Adrenal gland (tissue), 12 donors: ENCODE results near the gene DCDC2B. TPM values are rescaled to one million over a fixed set of nuclear protein-coding genes. Genes with fewer than 3 reads are reported as not detected.
A peak's percentile ranks its signal among the peaks of the same experiment; 100 is the strongest.

Source experiments
- DNase-seq, 7 donors: peaks; one replicate each; pipeline ENCODE4 v3.0.0-alpha.2; 2019 to 2020
- H3K27ac ChIP-seq, 5 donors: fragments of 200-600 bp; sonication (generic) in 4 of 5; 1 replicate in 3 of 5; 2 replicates in 2 of 5; pipeline versions ENCODE4 v1.5.1 to v1.8.0; 2016 to 2020; ENCODE audit warnings: mild to moderate bottlenecking in 1 of 5
- H3K27me3 ChIP-seq: fragments of 200-600 bp; 2 replicates; pipeline ENCODE4 v1.8.0; 2021
- H3K36me3 ChIP-seq, 2 donors: fragments of 200-600 bp; replicated peaks in 1 of 2; 1 replicate in 1 of 2; 2 replicates in 1 of 2; pipeline versions ENCODE4 v1.5.1 to v1.8.0; 2018 to 2022
- H3K4me1 ChIP-seq, 2 donors: fragments of 200-600 bp; replicated peaks in 1 of 2; 1 replicate in 1 of 2; 2 replicates in 1 of 2; pipeline versions ENCODE4 v1.5.1 to v1.8.0; 2018 to 2021
- H3K4me3 ChIP-seq, 4 donors: fragments of 200-600 bp; sonication (generic) in 3 of 4; one replicate each; pipeline ENCODE4 v1.5.1; 2016 to 2018
- H3K9me3 ChIP-seq, 3 donors: fragments of 200-600 bp; sonication (generic) in 1 of 3; replicated peaks in 1 of 3; 1 replicate in 2 of 3; 2 replicates in 1 of 3; pipeline versions ENCODE4 v1.5.1 to v1.8.0; 2016 to 2021
- CTCF ChIP-seq, 6 experiments: fragments of 450-650 bp in 4 of 6; fragments of 200-600 bp in 2 of 6; sonication (generic) in 1 of 6; IDR thresholded peaks; 1 replicate in 5 of 6; 2 replicates in 1 of 6; pipeline versions ENCODE4 v1.5.1 to v1.8.0; 2016 to 2021; ENCODE audit warnings: antibody characterized with exemption in 6 of 6, mild to moderate bottlenecking in 2 of 6, moderate library complexity in 1 of 6
- POLR2A ChIP-seq, 2 donors: fragments of 450-650 bp; IDR thresholded peaks; one replicate each; pipeline ENCODE4 v1.6.1; 2017; ENCODE audit warnings: antibody characterized with exemption in 2 of 2, mild to moderate bottlenecking in 2 of 2, moderate library complexity in 1 of 2
- WGBS, 4 donors: extraction: QIAGEN DNeasy Blood & Tissue Kit in 2 of 4; methylation state at CpG; one replicate each; pipeline versions ENCODE4 v1.1.5 to v1.1.7; 2013 to 2017; 5-methylcytosine and 5-hydroxymethylcytosine counted together
- intact Hi-C, 2 donors: fragments of 100-400 bp; cut with DNase I; formaldehyde crosslinking; loops; one replicate each; pipeline versions ENCODE4 v1.14.1 to v1.15.0; 2022 to 2023
- polyA plus RNA-seq, 3 donors: library from polyadenylated mRNA; stranded (reverse); fragments of 200-250 nt in 2 of 3; fragments of 350-450 nt in 1 of 3; fragmentation: Illumina TruSeq in 1 of 3; extraction: RNeasy Lipid Tissue Mini Kit (QIAGEN cat#74804) in 1 of 3; gene quantifications; one replicate each; pipeline ENCODE4 v1.2.3, GENCODE V29; 2013 to 2014
- total RNA-seq, 9 donors: library from RNA; depleted of rRNA in 4 of 9; stranded (reverse); fragments of >200 nt in 4 of 9; fragments of 120-200 nt in 1 of 9; fragmentation: NEBNext Ultra II Directional in 1 of 9; extraction: Animal tissue kit (Norgen Biotek cat#: 25700) in 1 of 9; gene quantifications; one replicate each; pipeline versions ENCODE4 v1.1.0 to v1.2.4, GENCODE V29; 2013 to 2023
- donor health status: healthy with polysubstance abuse.
- donor health status: Bipolar disorder and iron deficiency.
- donor health status: DM: yes; HTN: yes; CAD: no.
- donor health status: DM: no; HTN: no; CAD: no.
- donor health status: DM: no; HTN: no; CAD: no.
- donor health status: DM: yes; HTN: yes; CAD: no.

Gene DCDC2B
- total and polyA plus RNA-seq, 12 donors, result not detected

GRCh38 chr1:32205401-32206370, 3.2 kb upstream of the DCDC2B start, which contains the start of gene IQCC:
Gene IQCC (plus strand): TSS chr1:32205671. CDS start chr1:32205682, 11 bp downstream.
- Histone ChIP-seq H3K36me3 (no peaks in the 10 kb centered on the region), H3K27ac (peak within 1 kb of the TSS in 3 of 5 donors; percentile 26 to 47 (median 43)), H3K4me1 (peaks cover 20 to 25% of the 10 kb centered on the region in 2 donors), H3K9me3 (no peaks in the 10 kb centered on the region), H3K4me3 (peak within 1 kb of the TSS in 3 of 4 donors; percentile 16 to 73 (median 61)), H3K27me3 (no peaks in the 10 kb centered on the region)
- peak; percentile 77 to 94 (median 88) for DNase-seq
- TF ChIP-seq CTCF (IDR thresholded peaks at IDR 0.05) (no peak), POLR2A (IDR thresholded peaks at IDR 0.05) (peak; percentile 46 to 70)
- intact Hi-C loops, result no loop called here
- 0 to 3% (median 1%) methylated on average over 1 to 77 of the region's 77 CpGs for WGBS, 4 donors

GRCh38 chr1:32208469-32208868, 420 bp upstream of the DCDC2B start:
- no peaks in the 10 kb centered on the region for H3K36me3 ChIP-seq
- no peaks in the 10 kb centered on the region for H3K27me3 ChIP-seq
- peaks cover 8 to 13% of the 10 kb centered on the region in 2 donors for H3K4me1 ChIP-seq
- peak overlapping the region in 1 of 5 donors; percentile 26 for H3K27ac ChIP-seq
- no peak for TF ChIP-seq POLR2A (IDR thresholded peaks at IDR 0.05)
- no peak for TF ChIP-seq CTCF (IDR thresholded peaks at IDR 0.05)
- peak in 2 of 7 donors; percentile 35 to 41 for DNase-seq
- no peak overlapping the region for H3K4me3 ChIP-seq
- WGBS, 4 donors, result 73 to 81% (median 78%) methylated on average over 6 of the region's 6 CpGs
- intact Hi-C loops, result no loop called here
- H3K9me3 ChIP-seq, result no peaks in the 10 kb centered on the region

- intact Hi-C loops, result loop anchor here in 1 of 2 donors (10.0 kb wide), 1 partner anchor 99 kb away; no protein-coding TSS in a partner anchor
- Histone ChIP-seq H3K27ac (peak overlapping the region in 2 of 5 donors; percentile 49 to 52), H3K27me3 (no peaks in the 10 kb centered on the region), H3K36me3 (peaks cover 0 to 41% of the 10 kb centered on the region in 2 donors), H3K4me1 (peaks cover 0 to 16% of the 10 kb centered on the region in 2 donors), H3K4me3 (no peak overlapping the region), H3K9me3 (no peaks in the 10 kb centered on the region)
- TF ChIP-seq POLR2A (IDR thresholded peaks at IDR 0.05) (no peak), CTCF (IDR thresholded peaks at IDR 0.05) (peak; percentile 57 to 81 (median 75))
- peak; percentile 65 to 84 (median 76) for DNase-seq
- 76 to 84% (median 81%) methylated on average over 8 to 10 of the region's 10 CpGs for WGBS, 4 donors
Observed at GRCh38 chr1:32215629-32216480, 7.0 kb downstream of the DCDC2B start.
